Astrocyte of the cerebellum (primary cell): Measurements from ENCODE around the gene GLCCI1.
A peak's percentile ranks its signal among the peaks of the same experiment; 100 is the strongest.
"Not testable (repeated sequence)": the region's sequence is repeated elsewhere in the genome, so short reads cannot be mapped to it uniquely, and the experiment has no call there.

Source experiments
- DNase-seq: peaks from one replicate; pipeline ENCODE4 v3.0.0-alpha.2; 2011; ENCODE audit warnings: low read depth
- H3K4me3 ChIP-seq: 2 replicates; pipeline ENCODE4 v1.5.1; 2011; ENCODE audit warnings: mild to moderate bottlenecking, low read depth, low read length, moderate library complexity
- CTCF ChIP-seq: IDR thresholded peaks from 2 replicates; pipeline ENCODE4 v1.5.1; 2012; ENCODE audit warnings: low read length, low read depth, moderate library complexity, mild to moderate bottlenecking; ENCODE audit errors: missing control alignments
- in situ Hi-C: cut with HindIII; loops from 2 replicates; pipeline ENCODE4 v1.10.0; 2017; ENCODE audit warnings: low sequenced_read_pairs

GLCCI1 gene

GRCh38 chr7:8094164-8095140, 125.9 kb downstream of the GLCCI1 start:
- no peak for TF ChIP-seq CTCF
- H3K4me3 ChIP-seq: no peak overlapping the region
- in situ Hi-C loops: no loop called here
- DNase-seq: no peak

- in situ Hi-C loops, DNase-seq, H3K4me3 ChIP-seq: not testable (repeated sequence)
Observed at GRCh38 chr7:8101292-8101691, 132.7 kb downstream of the GLCCI1 start.

- no peak for DNase-seq
- H3K4me3 ChIP-seq: no peak overlapping the region
- TF ChIP-seq CTCF: no peak
- in situ Hi-C loops: no loop called here
Observed at GRCh38 chr7:8103282-8103681, 134.7 kb downstream of the GLCCI1 start.

- DNase-seq: no peak
- H3K4me3 ChIP-seq: no peak overlapping the region
- no peak for TF ChIP-seq CTCF
- in situ Hi-C loops: no loop called here
Observed at GRCh38 chr7:8105449-8106095, 137.0 kb downstream of the GLCCI1 start.

GRCh38 chr7:8109196-8110022, 140.8 kb downstream of the GLCCI1 start:
- no peak overlapping the region for H3K4me3 ChIP-seq
- TF ChIP-seq CTCF: no peak
- peak; percentile 48 for DNase-seq
- in situ Hi-C loops: no loop called here

GRCh38 chr7:8111282-8111960, 142.8 kb downstream of the GLCCI1 start:
- no peak overlapping the region for H3K4me3 ChIP-seq
- in situ Hi-C loops: no loop called here
- no peak for TF ChIP-seq CTCF
- no peak for DNase-seq
